ENCODE measurements around the gene SLC16A12. TPM values are rescaled to one million over a fixed set of nuclear protein-coding genes. Genes with fewer than 3 reads are reported as not detected.
A peak's percentile ranks its signal among the peaks of the same experiment; 100 is the strongest.

Gene SLC16A12
- total and polyA plus RNA-seq, 10 of the 15 experiments (the other 5 are each of a cell fraction or from before 2014, with no cell fraction given), result not detected

- Histone ChIP-seq H3K4me1 (ENCODE audit: control insufficient read depth, insufficient read depth, low read length) (no peaks in the 10 kb centered on the region), H3K27ac (ENCODE audit: control insufficient read depth, insufficient read depth) (no peak overlapping the region), H3K9ac (ENCODE audit: control insufficient read depth, insufficient read depth, low read length) (no peak overlapping the region), H2AFZ (ENCODE audit: control insufficient read depth, low read depth, low read length) (no peak overlapping the region), H3K27me3 (replicated peaks in 1 of 2; ENCODE audit: control insufficient read depth in 2 of 2, insufficient read depth in 2 of 2, low read length in 1 of 2) (no peaks in the 10 kb centered on the region), H3K79me2 (ENCODE audit: control insufficient read depth, insufficient read depth, low read length) (no peaks in the 10 kb centered on the region), H3K36me3 (ENCODE audit: control insufficient read depth in 2 of 2, insufficient read depth in 2 of 2, low read length in 1 of 2) (no peaks in the 10 kb centered on the region), H4K20me1 (ENCODE audit: control insufficient read depth, insufficient read depth) (no peaks in the 10 kb centered on the region), H3K9me3 (replicated peaks; ENCODE audit: control insufficient read depth, insufficient read depth, low read length) (no peaks in the 10 kb centered on the region), H3K4me3 (no peak overlapping the region), H3K4me2 (ENCODE audit: control insufficient read depth, insufficient read depth) (no peak overlapping the region)
- WGBS (ENCODE audit: insufficient coverage, insufficient replicate concordance, low lambda C conversion rate, missing lambda C conversion rate), result 2% methylated on average over 2 of the region's 2 CpGs
- FAIRE-seq (peak; percentile 7), ATAC-seq (peak; percentile 82), DNase-seq (ENCODE audit: low read depth, low spot score) (peak; percentile 3)
- in situ Hi-C loops (cut with MboI) (loop anchor here (10.0 kb wide), 1 partner anchor 529 kb away; no protein-coding TSS in a partner anchor), intact Hi-C loops (cut with micrococcal nuclease; ENCODE audit: unreplicated experiment) (loop anchor here (1.0 to 10.0 kb wide), 4 partner anchors 138 to 529 kb away; no protein-coding TSS in a partner anchor)
- peak; percentile 87 for TF ChIP-seq RAD21 (IDR thresholded peaks at IDR 0.05; ENCODE audit: insufficient read depth, low read depth, low read length)
- no peak for TF ChIP-seq BRCA1 (IDR thresholded peaks at IDR 0.05; ENCODE audit: low read depth, low read length)
- TF ChIP-seq PML (IDR thresholded peaks at IDR 0.05; ENCODE audit: low read length), result no peak
- peak; percentile 51 to 57 (median 57) for TF ChIP-seq CTCF (IDR thresholded peaks at IDR 0.05 in 2 of 3, conservative IDR thresholded peaks at IDR 0.05 in 1 of 3; ENCODE audit: control insufficient read depth in 2 of 3, extremely low read depth in 1 of 3, insufficient read depth in 1 of 3, low read depth in 3 of 3, low read length in 3 of 3)
- TF ChIP-seq SMC3 (IDR thresholded peaks at IDR 0.05; ENCODE audit: borderline replicate concordance, low read length), result peak; percentile 79
- POLR2A ChIA-PET, result interaction anchor here (0.6 kb wide), 1 partner anchor 15 kb away, joined by 3 read pairs; no protein-coding TSS in a partner anchor
- SMC1A ChIA-PET (ENCODE audit: uncharacterized antibody, unreplicated experiment), result interaction anchor here (0.6 to 2.0 kb wide), 9 partner anchors 11 to 195 kb away, joined by 3 to 17 read pairs (median 5); no protein-coding TSS in a partner anchor
- RAD21 ChIA-PET (ENCODE audit: unreplicated experiment), result interaction anchor here (0.8 to 1.2 kb wide), 4 partner anchors 98 to 347 kb away, joined by 3 to 9 read pairs (median 6); partner anchors contain the start of gene KIF20B
- CTCF ChIA-PET, result interaction anchor here (0.8 to 1.9 kb wide), 12 partner anchors 23 to 350 kb away, joined by 3 to 10 read pairs (median 4); no protein-coding TSS in a partner anchor
- no TSS peak for BruUV-seq (replicated peaks)
These were observed 28.6 kb upstream of the SLC16A12 start for GRCh38 chr10:89563861-89564478.
